RCC 7860 (cell line): ENCODE data around the gene GPS2.

Source experiments
- DNase-seq: peaks from one replicate; pipeline ENCODE4 v3.0.0-alpha.2; 2015; ENCODE audit warnings: low spot score
- FAIRE-seq: peaks from 2 replicates; lab custom pipeline; 2012; peaks lifted over from hg19 to GRCh38; lab: Jason Lieb, UNC

GPS2 gene

DNA sequence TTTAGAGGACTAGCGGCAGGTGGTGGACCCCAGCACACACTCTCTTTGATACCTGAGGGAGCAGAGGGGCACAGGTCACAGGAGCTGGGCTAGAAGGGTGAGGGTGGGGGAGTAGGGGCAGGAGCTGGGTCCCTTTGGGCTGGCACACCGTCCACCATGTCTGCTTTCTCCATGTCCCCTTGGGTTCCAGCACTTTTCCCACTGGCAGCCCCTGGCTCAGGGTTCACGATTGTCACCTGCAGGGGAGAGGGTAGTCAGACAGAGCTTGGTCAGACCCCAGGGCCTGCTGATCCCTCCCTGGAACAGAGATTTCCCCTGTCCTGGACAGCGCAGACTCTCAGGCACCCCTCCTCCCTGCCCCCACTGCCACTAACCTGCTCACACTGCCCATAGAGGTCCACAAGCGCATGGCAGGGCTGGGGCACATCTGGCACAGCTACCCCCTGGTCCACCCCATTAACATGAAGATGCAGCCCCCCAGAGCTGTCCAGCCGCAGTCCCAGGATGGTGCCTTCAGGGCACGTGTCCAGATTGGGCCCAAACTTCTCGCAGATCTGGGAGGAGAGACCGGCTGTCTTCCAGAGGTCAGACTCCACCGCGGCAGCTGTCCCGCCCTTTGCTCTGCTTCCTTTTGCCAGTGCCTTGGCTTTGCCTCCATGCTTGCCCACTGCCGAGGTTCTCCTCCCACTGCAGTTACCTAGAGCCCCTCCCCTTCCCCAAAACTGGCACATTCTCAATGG, 3.1 kb upstream of the GPS2 start:
- FAIRE-seq (no peak), DNase-seq (no peak)

DNA sequence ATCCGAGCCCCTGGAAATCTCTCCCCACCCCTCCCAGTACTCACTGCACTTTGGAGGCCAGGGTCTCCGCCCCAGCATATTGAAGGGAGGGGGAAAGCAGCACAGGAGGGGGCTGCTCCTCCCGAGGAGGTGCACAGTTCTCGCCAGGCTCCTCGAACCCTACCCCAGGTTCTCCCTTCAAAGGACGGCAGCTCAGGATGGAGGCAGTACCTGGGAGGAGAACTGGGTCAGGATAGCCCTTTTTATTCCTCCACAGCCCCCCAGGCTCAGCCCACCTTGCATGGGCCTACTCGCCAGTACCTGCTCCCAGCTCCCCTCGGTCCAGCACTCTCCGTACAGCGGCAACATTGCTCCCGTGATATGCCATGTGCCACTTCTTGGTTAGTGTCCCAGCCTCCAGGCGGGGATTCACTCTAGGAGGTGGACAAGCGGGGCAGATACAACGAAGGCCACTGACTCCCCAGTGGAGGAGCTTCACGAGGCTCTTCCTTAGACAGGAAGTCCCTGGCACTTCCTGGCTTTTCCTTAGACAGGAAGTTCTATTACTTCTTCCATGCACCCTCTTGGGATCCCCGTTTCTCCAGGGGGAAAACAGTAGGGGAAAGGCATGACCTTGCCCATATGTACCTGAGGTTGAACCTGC, 2.1 kb upstream of the GPS2 start:
- DNase-seq (no peak), FAIRE-seq (no peak)

DNA sequence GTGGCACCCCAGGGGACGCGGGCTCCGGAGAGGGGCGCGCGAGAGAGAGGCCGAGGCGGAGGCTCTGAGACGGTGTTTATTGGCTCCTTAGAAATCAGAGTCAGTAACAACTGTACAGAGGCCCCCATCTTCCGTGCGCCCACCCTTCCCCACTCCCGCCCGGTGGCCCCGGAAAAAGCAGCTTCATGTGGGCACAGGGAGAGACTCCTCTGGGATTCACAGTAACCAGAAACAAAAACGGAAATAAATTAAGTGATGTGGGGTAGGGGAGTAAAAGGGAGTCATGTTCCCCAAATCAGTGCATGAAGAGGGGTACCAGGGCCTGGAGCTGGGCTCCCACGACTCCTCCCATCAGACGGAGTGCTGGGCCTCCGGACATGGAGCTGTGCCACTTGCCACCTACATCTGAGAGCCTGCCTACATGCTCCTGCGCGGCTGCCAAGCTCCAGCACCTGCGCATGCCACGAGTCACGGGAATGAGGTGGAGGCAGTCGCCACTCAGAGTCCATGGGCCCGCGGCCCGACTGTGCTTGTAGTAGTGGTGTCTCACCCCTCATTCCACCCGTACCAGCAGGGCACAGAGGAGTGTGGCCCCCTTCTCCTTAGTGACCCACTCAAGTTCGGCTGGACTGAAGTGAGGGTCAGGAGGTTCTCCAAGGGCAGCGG, 543 bp upstream of the GPS2 start:
- FAIRE-seq (no peak), DNase-seq (no peak)

DNA sequence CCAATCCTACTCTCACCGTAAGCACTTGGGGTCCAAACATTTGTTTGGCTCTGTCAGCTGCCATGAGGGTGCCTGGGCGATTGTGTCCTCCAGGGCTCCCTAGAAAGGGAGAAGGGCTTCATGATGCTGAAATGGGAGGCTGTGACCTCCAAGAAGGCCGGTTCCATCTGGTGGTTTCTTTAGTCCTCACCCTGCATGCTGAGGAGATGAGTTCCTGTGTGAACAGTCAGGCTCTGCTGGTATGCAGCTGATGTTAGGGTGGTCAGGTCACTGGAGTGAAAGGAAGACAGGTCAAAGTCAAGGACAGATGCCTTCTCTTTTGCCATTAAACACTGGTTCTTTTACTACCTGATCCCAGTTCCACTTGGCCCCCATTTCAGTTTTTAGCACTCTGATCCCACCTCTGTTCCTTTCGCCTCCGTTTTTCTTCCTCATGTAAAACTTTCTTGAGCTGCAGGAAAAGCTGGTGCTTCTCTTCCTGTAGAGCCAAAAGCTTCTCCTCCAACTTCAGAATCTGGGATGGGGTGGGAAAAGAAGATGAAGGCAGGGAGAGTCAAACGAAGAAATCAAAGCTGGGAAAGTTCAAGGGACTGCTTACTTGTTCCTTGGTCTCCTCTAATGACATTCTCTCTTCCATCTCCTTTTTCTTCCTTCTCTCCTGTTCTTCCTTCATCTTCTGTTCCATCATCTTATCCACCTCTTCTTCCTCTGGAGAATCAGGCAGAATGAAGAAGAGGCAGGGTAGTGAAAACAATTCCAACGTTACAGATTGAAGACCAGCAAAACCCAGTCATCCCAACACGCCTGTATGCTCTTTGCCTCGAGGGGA, 1.1 kb downstream of the GPS2 start:
- FAIRE-seq: no peak
- DNase-seq: peak; percentile 41

DNA sequence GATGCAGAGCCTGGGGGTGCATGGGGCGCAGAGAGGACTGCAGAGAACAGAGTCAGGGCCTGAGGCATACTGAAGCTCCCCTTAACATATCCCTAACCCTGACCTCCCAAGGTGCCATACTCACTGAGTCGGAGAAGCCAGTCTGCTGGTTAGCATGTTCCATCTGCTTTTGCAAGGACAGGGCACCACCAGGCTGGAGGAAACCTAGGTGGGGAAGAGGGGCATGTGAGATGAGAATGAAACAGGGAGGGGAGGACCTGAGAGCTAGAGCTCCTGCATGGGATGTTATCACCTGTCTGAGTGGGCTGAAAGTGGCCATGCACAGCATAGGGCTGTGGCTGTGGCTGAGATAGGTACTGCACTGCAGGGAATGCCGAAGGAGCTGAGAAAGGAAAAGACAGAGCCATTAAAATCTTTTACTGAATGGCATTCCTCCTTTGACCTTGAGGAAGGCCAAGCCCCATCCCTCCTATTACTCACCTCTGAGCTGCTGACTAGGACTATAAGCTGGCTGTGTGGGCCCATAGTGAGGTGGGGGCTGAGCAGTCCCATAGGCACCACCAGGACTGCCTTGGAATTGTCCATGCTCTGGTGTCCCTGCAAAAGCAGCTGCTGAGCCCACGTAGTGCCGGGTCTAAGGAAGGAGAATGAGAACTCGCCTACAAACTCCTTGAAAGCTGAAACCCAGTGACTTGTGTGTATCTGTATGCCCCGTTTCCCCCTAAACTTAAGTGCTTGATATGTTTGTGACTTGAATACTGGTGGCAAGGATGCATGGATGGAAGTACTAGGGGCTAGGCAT, 1.9 kb downstream of the GPS2 start:
- DNase-seq (peak; percentile 43), FAIRE-seq (no peak)

DNA sequence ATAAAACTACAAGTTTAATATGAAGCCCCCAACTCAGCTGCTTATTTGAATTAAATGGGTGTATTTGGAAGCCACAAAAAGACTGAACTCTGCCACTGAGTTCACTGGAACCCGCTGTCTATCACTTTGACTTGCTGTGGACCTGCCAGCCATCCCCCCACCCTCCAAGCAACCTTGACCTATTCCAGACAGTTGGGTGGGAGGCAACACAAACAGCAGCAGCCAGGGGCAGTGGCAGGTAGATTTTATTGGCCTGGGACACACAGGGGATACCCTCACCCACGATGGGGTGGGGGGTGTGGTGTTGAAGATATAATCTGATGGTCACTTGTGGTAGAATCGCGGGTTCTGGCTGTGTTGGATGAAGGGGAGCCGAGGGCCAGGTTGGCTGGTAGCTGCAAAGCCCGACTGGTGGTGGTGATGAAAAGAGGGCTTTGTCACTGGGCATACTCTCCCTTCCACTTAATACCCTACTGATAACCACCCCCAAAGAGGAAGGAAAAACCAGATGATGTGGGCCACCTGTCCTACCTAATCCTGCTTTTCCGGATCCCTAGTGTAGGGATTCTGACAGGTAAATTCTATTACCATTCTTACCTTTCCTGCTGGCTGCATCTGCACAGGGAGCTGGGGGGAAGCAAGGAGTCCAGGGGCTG, 2.6 kb downstream of the GPS2 start:
- no peak for DNase-seq
- no peak for FAIRE-seq

DNA sequence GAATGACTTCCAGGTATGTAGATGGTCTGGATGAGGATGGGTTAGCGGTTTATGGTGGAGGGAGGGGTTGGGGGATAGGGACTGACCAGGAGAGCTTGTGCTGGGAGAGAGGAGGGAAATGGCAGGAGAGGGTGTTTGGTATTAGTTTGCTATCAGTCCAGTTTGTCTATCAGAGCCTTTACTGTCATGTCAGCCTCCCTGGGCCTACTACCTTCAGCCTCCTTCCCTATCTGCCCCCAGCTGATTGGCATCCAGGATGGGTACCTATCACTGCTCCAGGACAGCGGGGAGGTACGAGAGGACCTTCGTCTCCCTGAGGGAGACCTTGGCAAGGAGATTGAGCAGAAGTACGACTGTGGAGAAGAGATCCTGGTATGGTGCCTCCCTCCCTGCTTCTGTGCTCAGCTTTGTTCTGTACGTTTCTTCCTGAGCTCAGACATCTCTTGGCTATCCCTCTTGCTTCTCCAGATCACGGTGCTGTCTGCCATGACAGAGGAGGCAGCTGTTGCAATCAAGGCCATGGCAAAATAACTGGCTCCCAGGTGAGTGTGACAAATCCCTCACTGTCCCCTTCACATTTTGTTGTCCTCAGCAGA, 4.0 kb downstream of the GPS2 start:
- no peak for FAIRE-seq

DNA sequence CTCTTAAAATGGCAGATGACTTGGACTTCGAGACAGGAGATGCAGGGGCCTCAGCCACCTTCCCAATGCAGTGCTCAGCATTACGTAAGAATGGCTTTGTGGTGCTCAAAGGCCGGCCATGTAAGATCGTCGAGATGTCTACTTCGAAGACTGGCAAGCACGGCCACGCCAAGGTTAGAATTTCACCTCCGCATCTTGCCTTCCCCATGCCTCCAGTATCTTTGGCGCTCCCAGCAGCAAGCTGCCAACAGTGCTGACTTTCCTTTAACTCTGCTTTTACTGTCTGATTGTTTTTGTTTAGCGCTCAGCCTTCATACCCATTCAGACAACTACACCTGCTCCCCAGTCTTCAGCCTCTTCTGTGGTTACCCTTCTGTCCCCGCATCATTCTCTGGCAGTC, 5.5 kb downstream of the GPS2 start:
- FAIRE-seq (no peak), DNase-seq (no peak)

More for the DNA sequence above, 4.0 kb downstream of the GPS2 start:
- DNase-seq: no peak

DNA sequence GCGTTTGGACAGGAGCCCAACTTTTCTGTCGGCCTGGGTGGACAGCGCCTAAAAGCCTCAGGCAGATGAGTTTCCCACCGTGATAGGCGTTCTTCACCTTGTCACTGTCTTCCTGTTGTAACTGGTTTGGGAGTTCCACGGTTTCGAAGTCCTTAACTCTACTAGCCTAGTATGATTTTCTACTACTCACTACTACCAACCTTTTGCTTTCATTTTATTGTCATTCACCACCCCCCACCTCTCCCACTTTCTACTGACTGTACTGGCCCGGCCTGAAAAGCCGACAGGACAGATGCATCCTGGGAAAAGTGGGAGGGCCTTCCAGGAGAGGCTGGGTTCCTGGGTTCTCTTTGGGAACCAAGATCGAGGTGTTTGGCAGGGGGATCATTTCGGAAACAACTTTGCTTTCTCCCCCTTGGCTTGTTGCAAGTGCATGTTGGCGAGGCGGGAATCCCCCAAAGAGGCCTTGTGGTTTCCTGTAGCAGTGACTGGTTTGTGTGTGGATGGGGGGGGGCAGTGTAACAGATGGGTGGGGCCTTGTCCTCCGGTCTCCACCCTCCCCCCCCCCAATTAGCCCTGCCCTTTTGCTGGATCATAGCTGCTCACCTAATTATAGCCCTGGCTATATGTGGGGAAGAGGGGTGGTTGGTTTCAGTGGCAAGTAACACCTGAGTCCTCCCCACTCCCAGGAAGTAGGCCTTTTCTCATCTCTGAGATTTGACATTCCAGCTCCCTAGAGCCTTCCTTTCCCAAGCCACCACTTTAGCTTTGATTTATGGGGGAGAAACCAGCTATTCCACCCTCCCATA, 6.3 kb downstream of the GPS2 start:
- FAIRE-seq (peak; percentile 24), DNase-seq (peak; percentile 64)

DNA sequence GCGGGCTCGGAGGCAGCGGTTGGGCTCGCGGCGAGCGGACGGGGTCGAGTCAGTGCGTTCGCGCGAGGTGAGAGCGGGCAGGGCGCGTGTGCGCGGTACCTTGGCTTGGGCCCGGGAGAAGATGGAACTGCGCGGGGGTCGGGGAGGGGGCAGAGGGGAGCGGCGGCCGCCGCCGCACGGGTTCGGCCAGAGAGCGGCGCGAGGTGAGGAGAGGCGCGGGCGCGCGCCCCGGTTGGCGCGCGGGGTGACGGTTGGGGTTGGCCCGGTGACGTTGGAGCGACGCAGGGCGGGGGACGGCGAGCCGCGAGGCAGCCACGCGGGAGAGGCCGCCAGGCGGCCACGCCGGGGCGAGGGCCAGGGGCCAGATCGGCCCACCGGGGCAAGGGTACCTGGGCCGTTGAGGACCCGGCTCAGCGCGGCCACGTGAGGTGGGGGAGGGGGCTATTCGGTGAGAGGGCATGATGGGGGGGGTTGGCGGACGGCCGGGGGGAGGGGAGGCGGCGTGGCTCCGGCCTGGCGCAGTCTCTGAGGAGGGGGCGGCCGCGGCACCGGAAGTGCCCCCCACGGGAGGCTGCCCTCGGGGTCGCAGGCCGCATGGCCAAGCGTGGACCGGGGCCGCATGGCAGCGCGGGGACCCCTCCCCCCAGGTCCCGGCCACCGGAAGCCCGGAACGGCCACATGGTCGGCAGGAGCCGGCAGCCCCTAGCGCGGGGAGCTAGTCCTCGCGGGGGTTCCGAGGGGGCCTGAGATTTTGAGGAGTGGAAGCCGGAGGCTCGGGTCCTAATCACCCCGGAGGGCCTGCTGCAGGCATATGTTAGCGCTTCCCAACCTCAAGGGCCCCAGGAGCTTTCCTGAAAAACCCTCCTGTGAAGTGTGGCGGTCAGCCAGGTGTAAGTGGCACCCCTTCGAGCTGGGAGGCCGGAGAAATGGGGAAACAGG, 7.2 kb downstream of the GPS2 start:
- no peak for FAIRE-seq
- no peak for DNase-seq

DNA sequence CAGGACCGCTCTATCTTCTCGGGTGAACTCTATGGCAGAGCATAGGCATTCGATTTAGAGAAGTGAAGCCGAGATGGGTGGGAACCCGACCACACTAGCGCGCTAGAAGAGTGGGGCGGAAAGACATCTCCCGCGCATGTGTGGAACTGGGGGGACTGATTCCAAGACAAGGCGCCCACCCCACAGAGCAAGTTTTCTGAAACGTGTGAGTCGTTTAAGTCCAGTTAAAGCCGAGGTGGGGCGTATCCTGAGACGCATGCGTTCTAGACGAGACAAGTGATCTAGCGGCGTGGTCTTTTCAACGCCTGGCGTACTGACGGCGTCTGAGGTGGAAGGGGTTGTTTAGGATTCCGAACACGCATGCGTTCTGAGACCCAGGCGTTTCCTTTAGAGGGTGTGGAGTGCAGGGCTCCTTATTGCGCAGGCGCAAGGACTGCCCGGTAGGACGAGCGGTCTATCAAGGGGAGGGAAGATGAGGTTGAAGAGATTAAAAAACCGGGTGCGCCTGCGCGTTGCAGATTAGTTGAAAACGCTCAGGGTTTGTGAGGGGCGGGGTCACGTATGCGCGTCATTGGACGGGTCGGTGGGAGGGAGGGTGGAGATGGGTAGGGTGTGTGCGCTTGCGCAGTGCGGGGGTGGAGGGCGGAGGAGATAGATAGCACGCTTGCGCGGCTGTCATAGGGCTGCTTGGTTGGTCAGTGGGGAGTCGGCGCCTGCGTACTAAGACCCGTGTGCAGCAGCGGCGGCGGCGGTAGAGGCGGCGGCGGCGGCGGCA, 8.1 kb downstream of the GPS2 start, which contains the start of gene EIF5A:
TSS of gene EIF5A (plus strand) at position 718 of the 775 bp plus-strand sequence. CDS start 2,008 bp downstream, outside the sequence.
- FAIRE-seq (peak; percentile 90), DNase-seq (peak; percentile 99)

DNA sequence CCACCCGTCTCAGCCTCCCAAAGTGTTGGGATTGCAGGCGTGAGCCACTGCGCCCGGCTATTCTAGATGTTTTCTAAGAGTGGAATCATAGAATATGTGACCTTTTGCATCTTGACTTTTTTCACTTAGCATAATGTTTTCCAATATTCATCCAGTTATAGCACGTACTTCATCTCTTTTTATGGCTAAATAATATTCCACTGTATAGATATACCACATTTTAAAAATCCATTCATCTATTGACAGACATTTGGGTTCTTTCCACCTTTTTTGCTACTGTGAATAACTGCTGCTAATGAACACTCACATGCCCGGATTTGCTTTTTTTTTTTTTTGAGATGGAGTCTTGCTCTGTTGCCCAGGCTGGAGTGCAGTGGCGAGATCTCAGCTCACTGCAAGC, 11.0 kb downstream of the GPS2 start:
- FAIRE-seq (no peak), DNase-seq (no peak)

DNA sequence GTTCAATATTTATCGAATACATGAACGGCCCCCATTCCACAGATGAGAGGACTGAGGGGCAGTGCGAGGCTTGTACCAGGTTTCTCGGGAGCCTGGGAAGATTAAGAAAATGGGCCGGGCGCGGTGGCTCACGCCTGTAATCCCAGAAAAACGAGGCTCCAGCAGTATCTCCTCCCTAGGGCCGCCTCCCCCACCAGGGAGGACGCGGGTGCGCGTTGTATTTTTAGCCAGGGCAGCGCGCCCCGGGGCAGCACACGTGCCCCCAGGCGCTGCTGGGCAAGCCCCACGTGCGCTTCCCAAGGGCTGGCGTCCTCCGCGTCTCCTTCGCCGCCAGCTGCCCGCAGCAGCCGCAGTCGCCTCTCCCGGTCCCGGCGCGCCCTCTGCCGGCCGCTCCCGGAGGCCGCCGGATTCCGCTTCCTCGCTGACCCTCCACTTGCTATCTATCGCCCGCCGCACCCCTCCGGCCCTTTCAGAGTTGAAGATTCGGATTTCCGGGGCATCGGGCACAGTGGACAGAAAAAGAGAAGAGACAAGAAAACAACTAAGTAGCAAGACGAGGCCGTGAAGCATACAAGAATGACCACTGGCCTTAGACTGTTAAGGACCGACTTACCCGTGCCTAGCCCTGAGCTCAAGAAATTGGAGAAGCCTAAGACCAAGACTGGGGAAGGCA, 18.8 kb downstream of the GPS2 start:
- peak; percentile 41 for DNase-seq

DNA sequence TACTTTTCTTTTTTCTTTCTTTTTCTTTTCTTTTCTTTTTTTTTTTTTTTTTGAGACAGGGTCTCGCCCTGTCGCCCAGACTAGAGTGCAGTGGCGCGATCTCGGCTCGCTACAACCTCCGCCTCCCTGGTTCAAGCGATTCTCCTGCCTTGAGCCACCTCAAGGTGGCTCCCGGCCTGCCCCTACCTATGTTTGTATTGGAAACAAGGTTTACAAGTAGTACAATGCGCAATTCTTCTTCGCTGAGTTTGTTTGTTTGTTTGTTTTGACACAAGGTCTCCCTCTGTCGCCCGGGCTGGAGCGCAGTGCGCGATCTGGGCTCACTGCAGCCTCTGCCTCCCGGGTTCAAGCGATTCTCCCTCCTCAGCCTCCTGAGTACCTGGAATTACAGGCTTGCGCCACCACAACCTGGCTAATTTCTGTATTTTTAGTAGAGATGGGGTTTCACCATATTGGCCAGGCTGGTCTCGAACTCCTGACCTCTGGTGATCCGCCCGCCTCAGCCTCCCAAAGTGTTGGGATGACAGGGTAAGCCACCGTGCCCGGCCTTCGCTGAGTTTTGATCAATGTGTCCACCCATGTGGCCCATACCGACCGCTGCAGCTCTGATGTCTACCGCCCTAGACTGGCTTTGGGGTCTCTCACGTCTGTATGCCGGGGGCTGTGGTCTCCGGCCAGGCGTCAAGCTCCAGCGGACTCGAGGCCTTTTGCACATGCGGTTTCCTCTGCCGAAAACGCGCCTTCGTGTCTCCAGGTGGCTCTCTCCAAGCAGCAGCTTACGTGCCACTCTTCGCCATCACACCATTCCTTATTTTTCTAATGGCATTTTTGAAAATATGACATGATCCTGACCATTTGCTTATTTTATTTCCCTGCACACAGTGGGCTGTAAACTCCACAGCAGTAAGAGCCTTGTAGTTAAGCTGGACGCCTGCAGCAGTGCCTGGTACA, 19.7 kb downstream of the GPS2 start:
- FAIRE-seq (no peak), DNase-seq (no peak)

More for the DNA sequence above, 18.8 kb downstream of the GPS2 start:
- FAIRE-seq: no peak

DNA sequence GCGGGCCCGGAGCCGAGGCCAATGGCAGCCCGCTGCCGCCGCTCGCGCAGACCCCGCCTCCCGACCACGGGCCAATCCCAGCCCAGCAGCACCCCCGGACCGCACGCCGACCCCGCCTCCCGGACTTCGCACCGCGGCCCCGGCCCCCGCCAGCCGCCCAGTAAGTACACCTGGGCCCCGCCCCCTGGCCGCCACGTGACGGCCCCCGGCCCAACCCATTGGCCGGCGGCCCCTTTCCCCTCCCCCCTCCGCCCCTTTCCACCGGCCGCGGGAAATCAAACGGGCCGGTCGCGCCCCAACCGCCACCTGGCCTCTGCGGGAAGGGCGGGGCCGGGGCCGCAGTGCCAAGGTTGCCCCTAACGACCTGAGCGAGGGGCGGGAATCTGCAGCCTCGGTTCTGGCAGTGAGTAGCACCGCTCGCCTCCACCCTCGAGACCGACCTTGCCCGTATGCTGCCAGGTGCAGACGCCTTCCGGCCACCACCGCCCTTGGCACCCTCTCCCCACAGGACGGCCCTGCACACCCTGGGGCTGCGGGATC, 20.5 kb downstream of the GPS2 start, which contains the start of gene YBX2:
TSS of gene YBX2 (minus strand) at position 26 of the 540 bp plus-strand sequence. CDS start 139 bp downstream, outside the sequence.
- FAIRE-seq (no peak), DNase-seq (no peak)
